Stimulated activated CD8-positive, alpha-beta memory T cell treated with anti-CD3 and anti-CD28 coated beads, Interleukin-7, amount 100 ng/mL, for 4 hours (primary cell): Measurements from ENCODE around the gene BAD.
"Not testable (repeated sequence)": the region's sequence is repeated elsewhere in the genome, so short reads cannot be mapped to it uniquely, and the experiment has no call there.

Experiments
- DNase-seq, 2 donors: peaks; one replicate each; pipeline ENCODE4 v3.0.0-alpha.2; 2020; ENCODE audit warnings: low read depth in 2 of 2

Gene BAD

DNA sequence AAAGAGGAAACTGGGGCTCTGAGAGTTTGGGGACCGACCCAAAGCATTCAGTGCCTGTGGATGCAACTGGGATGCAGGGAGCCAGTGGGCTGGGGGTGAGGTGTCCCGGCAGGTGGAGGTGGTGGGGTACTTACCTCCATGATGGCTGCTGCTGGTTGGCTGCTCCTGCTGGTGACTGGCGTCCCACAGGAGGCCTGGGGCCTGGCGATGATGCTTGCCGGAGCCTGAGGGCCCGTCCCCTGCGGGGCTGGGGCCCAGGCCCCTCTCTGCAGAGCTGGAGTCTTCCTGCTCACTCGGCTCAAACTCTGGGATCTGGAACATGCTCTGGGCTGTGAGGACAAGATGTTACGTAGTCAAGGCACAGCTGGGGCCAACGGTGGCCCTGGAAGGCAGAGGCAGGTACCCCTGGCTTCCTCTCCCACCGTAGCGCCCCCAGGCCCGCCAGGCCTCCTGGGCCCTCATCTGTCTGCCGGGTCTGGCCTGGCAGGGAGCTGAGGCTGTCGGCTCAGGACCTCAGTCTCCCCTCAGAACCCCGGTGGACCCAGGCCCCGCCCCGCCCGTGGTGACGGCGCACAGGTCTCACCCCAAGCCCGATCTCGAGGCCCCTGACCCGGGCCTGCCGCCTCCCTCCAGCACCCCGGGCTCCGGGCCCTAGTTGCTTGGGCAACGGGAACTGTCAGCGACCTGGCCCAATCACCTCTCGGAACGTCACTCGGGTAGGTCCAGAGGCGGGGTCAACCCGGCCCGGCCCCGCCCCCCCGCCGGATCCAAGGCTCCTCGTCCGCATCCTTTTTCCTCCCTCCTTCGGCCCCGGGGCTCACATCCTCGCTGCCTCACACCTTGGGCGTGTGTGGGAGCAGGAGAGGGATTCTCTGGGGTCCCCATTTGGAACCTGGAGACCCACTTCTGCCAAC, at the start of gene BAD:
Gene BAD (minus strand): TSS at position 618 of the 914 bp plus-strand sequence. CDS start 297 bp downstream, at position 321.
- DNase-seq = peak; percentile 85 to 88

GRCh38 chr11:64333556-64333955, 49.1 kb upstream of the BAD start:
- DNase-seq = no peak

GRCh38 chr11:64331569-64332371, 47.3 kb upstream of the BAD start:
- DNase-seq = peak; percentile 50 to 68

DNA sequence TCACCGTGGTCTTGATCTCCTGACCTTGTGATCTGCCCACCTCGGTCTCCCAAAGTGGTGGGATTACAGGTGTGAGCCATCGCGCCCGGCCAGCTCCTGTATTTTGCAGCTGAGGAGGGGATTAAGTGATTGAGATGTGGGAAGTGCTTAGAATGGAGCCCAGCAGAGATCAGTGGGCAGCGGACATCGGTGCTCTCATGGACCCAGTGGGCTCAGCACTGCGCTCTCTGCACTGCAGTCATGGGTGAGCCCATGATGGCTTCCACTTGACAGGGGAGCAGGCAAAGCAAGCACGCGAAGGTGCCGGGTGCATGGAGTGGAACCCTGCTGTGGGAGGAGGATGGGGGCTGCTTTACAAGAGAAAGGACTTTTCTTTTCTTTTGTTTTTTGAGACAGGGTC, 46.4 kb upstream of the BAD start:
- DNase-seq = no peak

DNA sequence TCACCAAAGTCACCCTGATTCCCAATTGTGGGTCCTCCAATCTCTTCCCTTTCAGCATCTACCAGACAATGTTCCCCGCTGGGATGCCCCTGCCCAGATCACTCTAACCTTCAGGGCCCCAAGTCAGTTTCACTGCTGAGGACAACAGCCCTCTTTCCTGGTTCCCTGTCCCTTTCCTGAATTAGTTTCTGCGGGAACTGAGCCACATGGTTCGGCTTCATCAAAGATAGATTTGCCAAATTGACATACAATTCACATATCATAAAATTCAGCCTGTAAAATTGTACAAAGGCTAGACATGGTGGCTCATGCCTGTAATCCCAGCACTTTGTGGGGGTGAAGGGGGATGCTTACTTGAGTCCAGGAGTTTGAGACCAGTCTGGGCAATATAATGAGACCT, 43.5 kb upstream of the BAD start:
- no peak for DNase-seq

- DNase-seq = no peak
These were observed 42.9 kb upstream of the BAD start for GRCh38 chr11:64327375-64327774.

GRCh38 chr11:64324692-64325469, 40.4 kb upstream of the BAD start:
- no peak for DNase-seq

DNA sequence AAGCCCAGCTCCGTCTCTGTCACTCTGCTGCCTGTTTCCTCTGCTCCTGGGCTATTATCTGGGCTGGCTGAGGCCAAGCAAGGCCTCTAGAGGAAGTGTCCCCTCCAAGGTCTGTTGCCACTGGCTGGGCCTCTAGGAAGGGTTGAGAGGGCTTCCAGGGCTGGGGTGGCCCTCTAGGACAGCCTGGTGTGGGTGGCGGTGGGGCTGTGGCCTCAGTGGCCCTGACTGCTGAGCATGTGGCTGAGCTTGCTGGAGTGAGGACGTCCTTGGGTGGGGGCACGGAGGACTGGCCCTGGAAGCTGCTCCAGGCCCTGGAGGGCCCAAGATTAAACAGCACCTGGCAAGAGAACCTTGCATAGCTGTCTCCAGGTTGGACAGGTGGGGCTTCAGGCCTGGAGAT, 39.5 kb upstream of the BAD start:
- DNase-seq = not testable (repeated sequence)

GRCh38 chr11:64323373-64323772, 38.9 kb upstream of the BAD start:
- no peak for DNase-seq

- DNase-seq = no peak
These were observed 38.4 kb upstream of the BAD start for GRCh38 chr11:64322925-64323260.

DNA sequence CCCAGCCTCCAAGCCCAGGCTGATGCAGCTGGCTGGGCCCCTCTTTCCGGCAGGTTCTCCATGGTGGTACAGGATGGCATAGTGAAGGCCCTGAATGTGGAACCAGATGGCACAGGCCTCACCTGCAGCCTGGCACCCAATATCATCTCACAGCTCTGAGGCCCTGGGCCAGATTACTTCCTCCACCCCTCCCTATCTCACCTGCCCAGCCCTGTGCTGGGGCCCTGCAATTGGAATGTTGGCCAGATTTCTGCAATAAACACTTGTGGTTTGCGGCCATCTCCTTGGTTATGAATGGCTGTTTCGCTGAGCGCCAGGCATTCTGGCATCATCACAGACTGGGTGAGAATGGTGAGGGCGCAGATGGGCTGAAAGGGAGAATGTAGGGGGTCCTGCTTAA, 37.1 kb upstream of the BAD start:
- no peak for DNase-seq

DNA sequence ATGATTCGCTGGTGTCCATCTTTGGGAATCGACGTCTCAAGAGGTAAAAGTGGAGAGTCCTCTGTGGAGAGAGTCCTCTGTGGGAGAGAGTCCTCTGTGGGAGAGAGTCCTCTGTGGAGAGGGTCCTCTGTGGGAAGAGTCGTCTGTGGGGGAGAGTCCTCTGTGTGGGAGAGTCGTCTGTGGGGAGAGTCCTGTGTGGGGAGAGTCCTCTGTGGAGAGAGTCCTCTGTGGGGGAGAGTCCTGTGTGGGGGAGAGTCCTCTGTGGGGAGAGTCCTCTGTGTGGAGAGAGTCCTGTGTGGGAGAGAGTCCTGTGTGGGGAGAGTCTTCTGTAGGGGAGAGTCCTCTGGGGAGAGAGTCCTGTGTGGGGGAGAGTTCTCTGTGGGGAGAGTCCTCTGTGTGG, 36.6 kb upstream of the BAD start:
- no peak for DNase-seq

- DNase-seq = no peak
These were observed 36.1 kb upstream of the BAD start for GRCh38 chr11:64320556-64320955.

GRCh38 chr11:64318766-64319761, 34.6 kb upstream of the BAD start:
- DNase-seq = no peak

DNA sequence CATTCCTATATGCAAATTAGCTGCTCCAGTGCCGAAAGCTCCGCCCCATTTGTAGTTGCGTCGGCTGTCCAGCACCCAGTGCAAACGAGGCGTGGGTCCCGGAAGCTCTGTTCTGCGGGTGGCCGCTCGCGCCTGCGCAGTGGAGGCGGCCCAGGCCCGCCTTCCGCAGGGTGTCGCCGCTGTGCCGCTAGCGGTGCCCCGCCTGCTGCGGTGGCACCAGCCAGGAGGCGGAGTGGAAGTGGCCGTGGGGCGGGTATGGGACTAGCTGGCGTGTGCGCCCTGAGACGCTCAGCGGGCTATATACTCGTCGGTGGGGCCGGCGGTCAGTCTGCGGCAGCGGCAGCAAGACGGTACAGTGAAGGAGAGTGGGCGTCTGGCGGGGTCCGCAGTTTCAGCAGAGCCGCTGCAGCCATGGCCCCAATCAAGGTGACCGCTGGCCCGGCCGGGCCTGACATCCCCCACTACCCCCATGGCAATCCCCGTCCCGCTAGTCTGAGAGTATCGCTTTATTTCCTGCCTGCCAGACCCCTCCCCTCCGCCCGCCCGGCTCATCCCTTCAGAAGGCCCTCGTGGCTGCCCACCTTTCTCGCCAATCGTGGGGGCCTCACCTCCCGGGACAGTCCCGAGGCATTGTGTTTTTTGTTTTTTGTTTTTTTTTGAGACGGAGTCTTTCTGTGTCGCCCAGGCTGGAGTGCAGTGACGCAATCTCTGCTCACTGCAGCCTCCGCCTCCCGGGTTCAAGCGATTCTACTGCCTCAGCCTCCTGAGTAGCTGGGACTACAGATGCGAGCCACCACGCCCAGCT, 33.7 kb upstream of the BAD start, which contains the start of gene PRDX5:
Gene PRDX5 (plus strand): TSS at position 161 of the 805 bp plus-strand sequence. CDS start 95 bp downstream, at position 256.
- peak; percentile 89 to 93 for DNase-seq

GRCh38 chr11:64317325-64317960, 33.0 kb upstream of the BAD start, which contains the start of gene TRMT112:
Gene TRMT112 (minus strand): TSS chr11:64317559. CDS start chr11:64317526, 33 bp downstream.
- DNase-seq = peak; percentile 92 to 98

GRCh38 chr11:64316672-64317324, 32.3 kb upstream of the BAD start:
- DNase-seq = no peak

DNA sequence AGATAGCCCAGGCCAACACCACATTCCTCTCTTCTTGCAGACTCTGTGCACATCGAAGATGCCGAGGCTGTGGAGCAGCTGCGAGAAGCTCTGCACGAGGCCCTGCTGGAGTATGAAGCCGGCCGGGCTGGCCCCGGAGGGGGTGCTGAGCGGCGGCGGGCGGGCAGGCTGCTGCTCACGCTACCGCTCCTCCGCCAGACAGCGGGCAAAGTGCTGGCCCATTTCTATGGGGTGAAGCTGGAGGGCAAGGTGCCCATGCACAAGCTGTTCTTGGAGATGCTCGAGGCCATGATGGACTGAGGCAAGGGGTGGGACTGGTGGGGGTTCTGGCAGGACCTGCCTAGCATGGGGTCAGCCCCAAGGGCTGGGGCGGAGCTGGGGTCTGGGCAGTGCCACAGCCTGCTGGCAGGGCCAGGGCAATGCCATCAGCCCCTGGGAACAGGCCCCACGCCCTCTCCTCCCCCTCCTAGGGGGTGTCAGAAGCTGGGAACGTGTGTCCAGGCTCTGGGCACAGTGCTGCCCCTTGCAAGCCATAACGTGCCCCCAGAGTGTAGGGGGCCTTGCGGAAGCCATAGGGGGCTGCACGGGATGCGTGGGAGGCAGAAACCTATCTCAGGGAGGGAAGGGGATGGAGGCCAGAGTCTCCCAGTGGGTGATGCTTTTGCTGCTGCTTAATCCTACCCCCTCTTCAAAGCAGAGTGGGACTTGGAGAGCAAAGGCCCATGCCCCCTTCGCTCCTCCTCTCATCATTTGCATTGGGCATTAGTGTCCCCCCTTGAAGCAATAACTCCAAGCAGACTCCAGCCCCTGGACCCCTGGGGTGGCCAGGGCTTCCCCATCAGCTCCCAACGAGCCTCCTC, 31.4 kb upstream of the BAD start:
- not testable (repeated sequence) for DNase-seq
